Endothelial cell of umbilical vein (primary cell): Measurements from ENCODE around the gene KIF26B. TPM values are rescaled to one million over a fixed set of nuclear protein-coding genes. Genes with fewer than 3 reads are reported as not detected.

Experiments
- BruUV-seq: library from RNA; stranded (reverse); fragments of 400-500 nt; replicated peaks from 2 replicates; lab custom pipeline; 2021; lab: Mats Ljungman, UMichigan
- CTCF ChIA-PET: fragments of 300-600, 350-600 bp; sonication (Branson Sonifier 250); formaldehyde crosslinking; loops from one replicate; lab custom pipeline; 2021; ENCODE audit warnings: antibody characterized with exemption, inconsistent platforms; lab: Charles Lee
- POLR2A ChIA-PET: fragments of 300-600, 350-600 bp; sonication (Branson Sonifier 250); formaldehyde crosslinking; loops from one replicate; lab custom pipeline; 2021; ENCODE audit warnings: antibody characterized with exemption, inconsistent platforms; lab: Charles Lee
- DNase-seq: peaks from one replicate; pipeline ENCODE4 v3.0.0-alpha.2; 2011; ENCODE audit warnings: low read depth, low spot score
- FAIRE-seq: peaks from 2 replicates; lab custom pipeline; 2011; peaks lifted over from hg19 to GRCh38; lab: Jason Lieb, UNC
- H2AFZ ChIP-seq: 2 replicates; pipeline ENCODE4 v1.6.0; 2012; ENCODE audit warnings: low read depth, low read length, control low read depth, inconsistent platforms
- H3K27ac ChIP-seq: 2 replicates; pipeline ENCODE4 v1.5.1; 2011; ENCODE audit warnings: low read depth, mild to moderate bottlenecking, control low read depth, low read length, moderate library complexity; ENCODE audit not compliant: insufficient read depth
- H3K27me3 ChIP-seq, 2 experiments: 2 replicates each; pipeline versions ENCODE4 v1.6.0 to v1.6.1; 2011; ENCODE audit warnings: low read length in 2 of 2, mixed read lengths in 1 of 2; ENCODE audit not compliant: control insufficient read depth in 2 of 2, insufficient read depth in 2 of 2
- H3K36me3 ChIP-seq, 2 experiments: 2 replicates in 1 of 2; 3 replicates in 1 of 2; pipeline ENCODE4 v1.5.1; 2011; ENCODE audit warnings: low read length in 2 of 2, mild to moderate bottlenecking in 1 of 2, moderate library complexity in 1 of 2; ENCODE audit not compliant: control insufficient read depth in 2 of 2, insufficient read depth in 2 of 2; ENCODE audit errors: extremely low read depth in 1 of 2
- H3K4me1 ChIP-seq: 3 replicates; pipeline ENCODE4 v1.5.1; 2011; ENCODE audit warnings: mild to moderate bottlenecking, low read length; ENCODE audit not compliant: control insufficient read depth, insufficient read depth; ENCODE audit errors: extremely low read depth
- H3K4me2 ChIP-seq: 2 replicates; pipeline ENCODE4 v1.6.1; 2011; ENCODE audit warnings: low read length, control low read depth, mixed read lengths; ENCODE audit not compliant: insufficient read depth
- H3K4me3 ChIP-seq, 3 experiments: fragments of 200-600 bp in 1 of 3; sonication (generic), shearing (Covaris generic) in 1 of 3; replicated peaks in 1 of 3; 2 replicates each; pipeline ENCODE4 v1.5.1; 2011 to 2016; ENCODE audit warnings: control low read depth in 3 of 3, low read length in 3 of 3, mild to moderate bottlenecking in 2 of 3, inconsistent platforms in 1 of 3, low read depth in 1 of 3, moderate library complexity in 1 of 3; ENCODE audit not compliant: insufficient read depth in 1 of 3
- H3K79me2 ChIP-seq: 2 replicates; pipeline ENCODE4 v1.6.0; 2012; ENCODE audit warnings: low read length, inconsistent platforms; ENCODE audit not compliant: control insufficient read depth, insufficient read depth
- H3K9ac ChIP-seq: replicated peaks from 2 replicates; pipeline ENCODE3; 2011; ENCODE audit warnings: low read length, control low read depth; ENCODE audit not compliant: insufficient read depth; ENCODE audit errors: extremely low read depth
- H3K9me1 ChIP-seq: replicated peaks from 3 replicates; pipeline ENCODE4 v1.6.0; 2011; ENCODE audit warnings: mild to moderate bottlenecking, low read length; ENCODE audit not compliant: control insufficient read depth, insufficient read depth; ENCODE audit errors: extremely low read depth
- H3K9me3 ChIP-seq: replicated peaks from 2 replicates; pipeline ENCODE4 v1.5.1; 2012; ENCODE audit warnings: low read length, inconsistent platforms; ENCODE audit not compliant: control insufficient read depth, insufficient read depth
- H4K20me1 ChIP-seq: replicated peaks from 2 replicates; pipeline ENCODE3; 2011; ENCODE audit warnings: mild to moderate bottlenecking, low read length; ENCODE audit not compliant: control insufficient read depth, insufficient read depth; ENCODE audit errors: extremely low read depth
- CTCF ChIP-seq, 2 donors: IDR thresholded peaks; 1 replicate in 1 of 2; 2 replicates in 1 of 2; pipeline ENCODE4 v1.5.1; 2011; ENCODE audit warnings: low read length in 2 of 2, mild to moderate bottlenecking in 2 of 2, moderate library complexity in 2 of 2, control low read depth in 1 of 2, inconsistent platforms in 1 of 2, low read depth in 1 of 2; ENCODE audit not compliant: insufficient read depth in 1 of 2; ENCODE audit errors: extremely low read depth in 1 of 2
- EZH2 ChIP-seq: IDR thresholded peaks from 2 replicates; pipeline ENCODE4 v1.6.1; 2012; ENCODE audit warnings: borderline replicate concordance, low read depth, mild to moderate bottlenecking, moderate library complexity, low read length, inconsistent platforms; ENCODE audit not compliant: severe bottlenecking
- FOS ChIP-seq: IDR thresholded peaks from 2 replicates; pipeline ENCODE4 v1.6.1; 2011; ENCODE audit warnings: mild to moderate bottlenecking, low read length, moderate library complexity, borderline replicate concordance; ENCODE audit not compliant: insufficient read depth
- GATA2 ChIP-seq: IDR thresholded peaks from 2 replicates; pipeline ENCODE4 v1.7.0; 2011; ENCODE audit warnings: low read depth, mild to moderate bottlenecking, moderate library complexity, mixed read lengths, low read length; ENCODE audit not compliant: insufficient read length, insufficient read depth
- JUN ChIP-seq: IDR thresholded peaks from 2 replicates; pipeline ENCODE4 v1.6.1; 2011; ENCODE audit warnings: borderline replicate concordance, low read depth; ENCODE audit not compliant: insufficient read length, insufficient read depth
- MAX ChIP-seq: IDR thresholded peaks from 2 replicates; pipeline ENCODE4 v1.6.1; 2011; ENCODE audit not compliant: insufficient read depth, insufficient read length
- MYC ChIP-seq: IDR thresholded peaks from one replicate; pipeline ENCODE4 v1.6.1; 2011; ENCODE audit warnings: mild to moderate bottlenecking, low read depth, low read length
- POLR2A ChIP-seq: IDR thresholded peaks from 2 replicates; pipeline ENCODE4 v1.6.1; 2012; ENCODE audit warnings: low read depth, mild to moderate bottlenecking, control low read depth, low read length
- POLR2AphosphoS5 ChIP-seq: IDR thresholded peaks from 2 replicates; pipeline ENCODE4 v1.6.1; 2012; ENCODE audit warnings: low read depth, mild to moderate bottlenecking, control low read depth, low read length, moderate library complexity; ENCODE audit not compliant: insufficient read depth
- dilution Hi-C: fragments of 300-500 bp; cut with MboI; formaldehyde crosslinking; loops from one replicate; pipeline ENCODE4 v1.15.0; 2019; ENCODE audit warnings: low sequenced_read_pairs; ENCODE audit not compliant: extremely low pct_ligation_motif_present
- intact Hi-C: fragments of 100-400 bp; cut with micrococcal nuclease; formaldehyde crosslinking; loops from one replicate; pipeline ENCODE4 v1.10.0; 2022
- polyA plus RNA-seq, 4 experiments: library from polyadenylated mRNA; depleted of rRNA in 3 of 4; stranded (reverse) in 3 of 4; unstranded in 1 of 4; fragments of >200 nt; gene quantifications; 2 replicates each; pipeline versions ENCODE4 v1.2.1 to v1.2.3, GENCODE V29; 2011 to 2012; ENCODE audit warnings: missing spikeins in 1 of 4
- total RNA-seq: library from RNA; stranded (reverse); gene quantifications from 2 replicates; pipeline ENCODE4 v1.2.3, GENCODE V29; 2021

The KIF26B gene
- total and polyA plus RNA-seq, 2 donors (not counting 3 experiments of a cell fraction or from before 2014, with no cell fraction given) = 0.04 to 0.49 TPM

- Histone ChIP-seq H3K36me3 (no peaks in the 10 kb centered on the region), H3K4me2 (no peak overlapping the region), H3K9me3 (no peaks in the 10 kb centered on the region), H2AFZ (no peak overlapping the region), H3K9me1 (no peaks in the 10 kb centered on the region), H3K79me2 (no peaks in the 10 kb centered on the region), H3K4me3 (no peak overlapping the region), H4K20me1 (no peaks in the 10 kb centered on the region), H3K27ac (no peak overlapping the region), H3K4me1 (no peaks in the 10 kb centered on the region), H3K9ac (no peak overlapping the region), H3K27me3 (no peaks in the 10 kb centered on the region)
- intact Hi-C loops (no loop called here), dilution Hi-C loops (no loop called here)
- CTCF ChIA-PET = no interaction called here
- FAIRE-seq (no peak), DNase-seq (no peak)
- POLR2A ChIA-PET = no interaction called here
- no TSS peak for BruUV-seq
- TF ChIP-seq FOS = no peak
These were observed 28.3 kb upstream of the KIF26B start for GRCh38 chr1:245126530-245126929.

GRCh38 chr1:245128381-245129101 lies 26.2 kb upstream of the KIF26B start:
- TF ChIP-seq CTCF (IDR thresholded peaks at IDR 0.05; ENCODE audit: extremely low read depth in 1 of 2, insufficient read depth in 1 of 2, low read depth in 1 of 2, low read length in 2 of 2) (no peak), FOS (no peak), POLR2A (no peak), EZH2 (no peak), MYC (no peak), POLR2AphosphoS5 (no peak), GATA2 (no peak), JUN (no peak), MAX (no peak)
- BruUV-seq = no TSS peak
- Histone ChIP-seq H3K4me3 (no peak overlapping the region), H2AFZ (no peak overlapping the region), H3K27ac (no peak overlapping the region), H3K9me1 (no peaks in the 10 kb centered on the region), H4K20me1 (no peaks in the 10 kb centered on the region), H3K27me3 (no peaks in the 10 kb centered on the region), H3K9me3 (no peaks in the 10 kb centered on the region), H3K36me3 (no peaks in the 10 kb centered on the region), H3K9ac (no peak overlapping the region), H3K4me1 (no peaks in the 10 kb centered on the region), H3K4me2 (no peak overlapping the region), H3K79me2 (no peaks in the 10 kb centered on the region)
- intact Hi-C loops = no loop called here
- POLR2A ChIA-PET = interaction anchor here (0.5 to 0.6 kb wide), 2 partner anchors 15 to 20 kb away, joined by 3 read pairs; no protein-coding TSS in a partner anchor
- DNase-seq (no peak), FAIRE-seq (no peak)
- CTCF ChIA-PET = interaction anchor here (0.8 to 1.0 kb wide), 3 partner anchors 11 to 28 kb away, joined by 3 to 4 read pairs (median 3); no protein-coding TSS in a partner anchor
- dilution Hi-C loops = no loop called here
